GM12874 (cell line): Measurements from ENCODE around the gene XKR3.

Experiments
- TF ChIP-seq, protein P1 (sequence below): IDR thresholded peaks from 2 replicates; pipeline ENCODE4 v1.5.1; 2011; ENCODE audit warnings: low read depth, mild to moderate bottlenecking, control low read depth, low read length, moderate library complexity; ENCODE audit not compliant: insufficient read depth

XKR3 gene

GRCh38 chr22:16824716-16825687, at the start of gene XKR3:
TSS of gene XKR3 (minus strand) at chr22:16825411. CDS start at chr22:16808073, 17,338 bp downstream.
- TF ChIP-seq, protein P1, sequence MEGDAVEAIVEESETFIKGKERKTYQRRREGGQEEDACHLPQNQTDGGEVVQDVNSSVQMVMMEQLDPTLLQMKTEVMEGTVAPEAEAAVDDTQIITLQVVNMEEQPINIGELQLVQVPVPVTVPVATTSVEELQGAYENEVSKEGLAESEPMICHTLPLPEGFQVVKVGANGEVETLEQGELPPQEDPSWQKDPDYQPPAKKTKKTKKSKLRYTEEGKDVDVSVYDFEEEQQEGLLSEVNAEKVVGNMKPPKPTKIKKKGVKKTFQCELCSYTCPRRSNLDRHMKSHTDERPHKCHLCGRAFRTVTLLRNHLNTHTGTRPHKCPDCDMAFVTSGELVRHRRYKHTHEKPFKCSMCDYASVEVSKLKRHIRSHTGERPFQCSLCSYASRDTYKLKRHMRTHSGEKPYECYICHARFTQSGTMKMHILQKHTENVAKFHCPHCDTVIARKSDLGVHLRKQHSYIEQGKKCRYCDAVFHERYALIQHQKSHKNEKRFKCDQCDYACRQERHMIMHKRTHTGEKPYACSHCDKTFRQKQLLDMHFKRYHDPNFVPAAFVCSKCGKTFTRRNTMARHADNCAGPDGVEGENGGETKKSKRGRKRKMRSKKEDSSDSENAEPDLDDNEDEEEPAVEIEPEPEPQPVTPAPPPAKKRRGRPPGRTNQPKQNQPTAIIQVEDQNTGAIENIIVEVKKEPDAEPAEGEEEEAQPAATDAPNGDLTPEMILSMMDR: no peak

GRCh38 chr22:16866167-16866566, 41.0 kb upstream of the XKR3 start:
- TF ChIP-seq, protein P1: no peak

- TF ChIP-seq, protein P1: no peak
Observed at GRCh38 chr22:16854631-16855030, 29.4 kb upstream of the XKR3 start.

DNA sequence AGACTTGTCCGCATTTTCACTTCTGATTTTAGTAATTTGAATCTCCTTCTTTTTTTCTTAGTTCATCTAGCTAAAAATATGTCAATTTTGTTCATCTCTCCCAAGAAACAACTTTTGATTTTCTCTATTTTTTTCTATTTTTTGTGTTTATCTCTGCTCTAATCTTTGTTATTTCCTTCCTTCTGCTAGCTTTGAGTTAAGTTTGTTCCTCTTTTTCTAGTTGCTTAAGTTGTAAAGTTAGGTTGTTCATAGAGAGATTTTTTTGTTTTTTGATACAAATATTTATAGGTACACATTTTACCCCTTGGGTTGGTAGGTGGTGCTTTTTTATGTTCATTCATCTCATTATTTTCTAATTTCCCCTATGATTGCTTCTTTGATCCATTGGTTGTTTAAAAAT, 22.1 kb upstream of the XKR3 start:
- TF ChIP-seq, protein P1: no peak

- TF ChIP-seq, protein P1: no peak
Observed at GRCh38 chr22:16845881-16846280, 20.7 kb upstream of the XKR3 start.

GRCh38 chr22:16845465-16845864, 20.3 kb upstream of the XKR3 start:
- TF ChIP-seq, protein P1: no peak

DNA sequence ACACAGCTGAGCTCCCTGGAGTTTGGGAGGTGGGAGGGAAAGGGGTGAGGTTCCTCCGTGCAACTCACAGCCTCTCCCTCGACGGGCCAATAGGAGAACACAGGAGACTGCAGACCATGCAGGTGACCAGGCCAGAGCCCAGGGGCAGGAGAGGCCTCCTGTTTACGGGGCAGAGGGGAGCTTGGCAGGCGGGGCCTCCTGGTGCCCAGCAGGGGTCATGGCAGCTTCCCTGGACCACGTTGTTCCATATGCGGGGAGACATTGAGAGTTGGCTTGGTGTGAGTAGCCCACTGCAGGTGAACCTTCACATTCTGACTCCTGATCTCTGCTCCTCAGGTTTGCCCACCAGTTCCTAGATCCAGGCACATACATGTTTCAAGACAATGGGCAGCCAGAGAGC, 19.3 kb upstream of the XKR3 start:
- TF ChIP-seq, protein P1: no peak
